CD14-positive monocyte (primary cell): ENCODE measurements around the gene TMEM184B. TPM values are rescaled to one million over a fixed set of nuclear protein-coding genes. Genes with fewer than 3 reads are reported as not detected.
A peak's percentile ranks its signal among the peaks of the same experiment; 100 is the strongest.

Experiments
- DNase-seq, 3 donors: peaks; one replicate each; pipeline ENCODE4 v3.0.0-alpha.2; 2011 to 2022
- H2AFZ ChIP-seq: 2 replicates; pipeline ENCODE4 v1.6.0; 2012; ENCODE audit warnings: mild to moderate bottlenecking, low read depth, low read length, inconsistent platforms; ENCODE audit not compliant: insufficient read depth, poor library complexity, severe bottlenecking
- H3K27ac ChIP-seq, 2 donors: 1 replicate in 1 of 2; 2 replicates in 1 of 2; pipeline ENCODE4 v1.5.1; 2012 to 2013; ENCODE audit warnings: low read length in 2 of 2, control low read depth in 1 of 2, inconsistent platforms in 1 of 2, low read depth in 1 of 2, mild to moderate bottlenecking in 1 of 2
- H3K27me3 ChIP-seq, 2 donors: one replicate each; pipeline versions ENCODE4 v1.6.0 to v1.6.1; 2011 to 2013; ENCODE audit warnings: low read length in 2 of 2; ENCODE audit not compliant: control insufficient read depth in 2 of 2, insufficient read depth in 2 of 2
- H3K36me3 ChIP-seq, 2 donors: replicated peaks in 1 of 2; 1 replicate in 1 of 2; 2 replicates in 1 of 2; pipeline versions ENCODE4 v1.5.1 to v1.6.1; 2012 to 2013; ENCODE audit warnings: low read length in 2 of 2, control low read depth in 1 of 2, inconsistent platforms in 1 of 2, mild to moderate bottlenecking in 1 of 2; ENCODE audit not compliant: insufficient read depth in 2 of 2, control insufficient read depth in 1 of 2
- H3K4me1 ChIP-seq, 2 donors: 1 replicate in 1 of 2; 2 replicates in 1 of 2; pipeline versions ENCODE4 v1.5.1 to v1.6.1; 2012 to 2013; ENCODE audit warnings: low read length in 2 of 2, control low read depth in 1 of 2, inconsistent platforms in 1 of 2, mild to moderate bottlenecking in 1 of 2, moderate library complexity in 1 of 2; ENCODE audit not compliant: insufficient read depth in 2 of 2, control insufficient read depth in 1 of 2
- H3K4me2 ChIP-seq: replicated peaks from 2 replicates; pipeline ENCODE3; 2012; ENCODE audit warnings: low read length, moderate library complexity, mild to moderate bottlenecking; ENCODE audit not compliant: poor library complexity, severe bottlenecking; ENCODE audit errors: extremely low read depth
- H3K4me3 ChIP-seq, 3 experiments: fragments of 200-600 bp in 1 of 3; sonication (generic) in 1 of 3; replicated peaks in 1 of 3; 1 replicate in 2 of 3; 2 replicates in 1 of 3; pipeline ENCODE4 v1.5.1; 2011 to 2013; ENCODE audit warnings: low read length in 3 of 3, mild to moderate bottlenecking in 3 of 3, control low read depth in 2 of 3, low read depth in 2 of 3, inconsistent platforms in 1 of 3, moderate library complexity in 1 of 3
- H3K79me2 ChIP-seq: 2 replicates; pipeline ENCODE4 v1.6.0; 2012; ENCODE audit warnings: mild to moderate bottlenecking, control low read depth, inconsistent platforms, low read length, moderate library complexity; ENCODE audit not compliant: insufficient read depth
- H3K9ac ChIP-seq: 2 replicates; pipeline ENCODE4 v1.6.0; 2017; ENCODE audit warnings: low read length, mild to moderate bottlenecking; ENCODE audit not compliant: insufficient read depth, poor library complexity, severe bottlenecking
- H3K9me3 ChIP-seq, 2 donors: replicated peaks in 1 of 2; 1 replicate in 1 of 2; 2 replicates in 1 of 2; pipeline versions ENCODE4 v1.5.1 to v1.6.1; 2012 to 2013; ENCODE audit warnings: low read length in 2 of 2, control low read depth in 1 of 2; ENCODE audit not compliant: control insufficient read depth in 1 of 2, insufficient read depth in 1 of 2
- H4K20me1 ChIP-seq: 2 replicates; pipeline ENCODE4 v1.6.0; 2012; ENCODE audit warnings: mild to moderate bottlenecking, low read length, control low read depth, moderate library complexity; ENCODE audit not compliant: insufficient read depth
- H3K27ac Mint-ChIP-seq, 7 donors: one replicate each; pipeline ENCODE4 v1.8.0; 2020; ENCODE audit warnings: mild to moderate bottlenecking in 7 of 7, mixed read lengths in 7 of 7, moderate library complexity in 6 of 7, inconsistent platforms in 2 of 7
- H3K27me3 Mint-ChIP-seq, 3 donors: one replicate each; pipeline ENCODE4 v1.8.0; 2021 to 2022; ENCODE audit warnings: low read depth in 3 of 3, mild to moderate bottlenecking in 3 of 3, mixed read lengths in 3 of 3, moderate library complexity in 3 of 3, inconsistent platforms in 1 of 3
- H3K36me3 Mint-ChIP-seq, 2 donors: one replicate each; pipeline ENCODE4 v1.8.0; 2020; ENCODE audit warnings: mixed read lengths in 2 of 2, inconsistent platforms in 1 of 2, mild to moderate bottlenecking in 1 of 2
- H3K4me1 Mint-ChIP-seq: one replicate; pipeline ENCODE4 v1.8.0; 2020; ENCODE audit warnings: mild to moderate bottlenecking, mixed read lengths
- H3K4me3 Mint-ChIP-seq, 2 donors: one replicate each; pipeline ENCODE4 v1.8.0; 2020; ENCODE audit warnings: mild to moderate bottlenecking in 2 of 2, mixed read lengths in 2 of 2, moderate library complexity in 1 of 2
- H3K9me3 Mint-ChIP-seq, 7 donors: one replicate each; pipeline ENCODE4 v1.8.0; 2020 to 2022; ENCODE audit warnings: mixed read lengths in 7 of 7, mild to moderate bottlenecking in 6 of 7, moderate library complexity in 6 of 7, inconsistent platforms in 2 of 7
- whole genome bisulfite sequencing: methylation state at CpG from one replicate; pipeline ENCODE4 v1.1.5; 2013; ENCODE audit warnings: missing lambda C conversion rate; ENCODE audit not compliant: insufficient coverage; 5-methylcytosine and 5-hydroxymethylcytosine counted together
- intact Hi-C, 2 donors: fragments of 100-400 bp; cut with micrococcal nuclease; formaldehyde crosslinking; loops; one replicate each; pipeline versions ENCODE4 v1.15.0 to v1.15.1; 2023
- polyA plus RNA-seq, 3 donors: library from polyadenylated mRNA; depleted of rRNA in 1 of 3; unstranded in 2 of 3; stranded (reverse) in 1 of 3; fragments of 300-500 nt in 2 of 3; fragments of >200 nt in 1 of 3; fragmentation: Illumina TruSeq in 2 of 3; gene quantifications; 1 replicate in 2 of 3; 2 replicates in 1 of 3; pipeline ENCODE4 v1.2.3, GENCODE V29; 2012 to 2021
- TF ChIP-seq, protein P1 (sequence below): fragments of 200-600 bp; IDR thresholded peaks from one replicate; pipeline ENCODE4 v1.8.0; 2022; ENCODE audit warnings: antibody characterized with exemption, mild to moderate bottlenecking

TMEM184B gene
- polyA plus RNA-seq, 3 donors, result 7.4 to 17.7 (median 10.6) TPM

DNA sequence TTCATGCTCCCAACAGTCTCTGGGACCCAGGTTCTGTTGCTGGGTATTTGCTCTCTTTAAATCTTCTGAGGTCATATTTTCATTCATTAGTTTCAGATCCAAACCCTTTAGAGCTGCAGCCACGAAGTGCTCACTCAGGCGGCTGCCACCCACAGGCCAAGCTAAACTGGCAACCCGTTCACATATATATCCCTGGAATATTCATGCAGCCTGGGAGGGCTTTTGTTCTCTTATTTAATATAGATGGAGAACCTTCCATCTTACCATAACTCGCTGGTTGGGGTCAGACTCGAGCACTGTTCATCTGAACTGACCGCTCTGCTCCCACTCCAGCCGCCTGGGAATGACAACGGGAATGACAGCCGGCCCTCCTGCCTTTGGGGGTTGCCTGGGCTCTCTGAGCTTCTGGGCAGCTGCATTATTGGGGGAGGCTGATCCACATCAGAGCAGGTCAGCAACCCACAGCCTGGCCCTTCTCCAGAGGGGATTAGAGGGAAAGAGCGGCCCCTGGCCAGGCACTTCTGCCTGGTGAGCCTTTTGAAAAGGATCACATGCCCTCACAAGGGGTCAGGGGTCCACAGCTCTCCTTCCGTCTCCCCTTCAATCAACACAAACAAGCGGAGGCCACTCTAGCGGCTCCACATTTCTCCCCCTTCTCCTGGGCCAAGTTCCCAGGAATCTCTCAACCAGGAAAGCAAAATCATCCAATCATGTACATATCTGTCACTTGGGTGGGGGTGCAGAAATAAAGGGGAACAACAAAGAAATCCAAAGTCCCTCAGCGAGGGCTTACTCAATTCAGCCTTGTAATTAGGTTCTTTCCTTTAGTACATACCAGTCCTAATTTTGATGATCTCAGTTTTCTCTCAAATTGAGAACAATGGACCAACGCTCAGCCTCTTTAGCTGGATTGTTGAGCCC is 11.8 kb downstream of the TMEM184B start:
- peaks cover 38 to 50% of the 10 kb centered on the region in 2 donors for H3K4me1 ChIP-seq
- peaks cover 50% of the 10 kb centered on the region for H4K20me1 ChIP-seq
- peaks cover 58% of the 10 kb centered on the region for H3K4me1 Mint-ChIP-seq
- H3K9ac ChIP-seq, result no peak overlapping the region
- H3K27ac ChIP-seq, result peak overlapping the region; percentile 34 to 35
- intact Hi-C loops, result no loop called here
- H3K9me3 Mint-ChIP-seq, result peaks cover 0 to 2% (median 0%) of the 10 kb centered on the region in 7 donors
- peak overlapping the region; percentile 74 to 92 (median 89) for H3K27ac Mint-ChIP-seq
- H3K36me3 Mint-ChIP-seq, result peaks cover 8 to 22% of the 10 kb centered on the region in 2 donors
- peak overlapping the region in 1 of 2 donors; percentile 73 for H3K4me3 Mint-ChIP-seq
- TF ChIP-seq, protein P1, sequence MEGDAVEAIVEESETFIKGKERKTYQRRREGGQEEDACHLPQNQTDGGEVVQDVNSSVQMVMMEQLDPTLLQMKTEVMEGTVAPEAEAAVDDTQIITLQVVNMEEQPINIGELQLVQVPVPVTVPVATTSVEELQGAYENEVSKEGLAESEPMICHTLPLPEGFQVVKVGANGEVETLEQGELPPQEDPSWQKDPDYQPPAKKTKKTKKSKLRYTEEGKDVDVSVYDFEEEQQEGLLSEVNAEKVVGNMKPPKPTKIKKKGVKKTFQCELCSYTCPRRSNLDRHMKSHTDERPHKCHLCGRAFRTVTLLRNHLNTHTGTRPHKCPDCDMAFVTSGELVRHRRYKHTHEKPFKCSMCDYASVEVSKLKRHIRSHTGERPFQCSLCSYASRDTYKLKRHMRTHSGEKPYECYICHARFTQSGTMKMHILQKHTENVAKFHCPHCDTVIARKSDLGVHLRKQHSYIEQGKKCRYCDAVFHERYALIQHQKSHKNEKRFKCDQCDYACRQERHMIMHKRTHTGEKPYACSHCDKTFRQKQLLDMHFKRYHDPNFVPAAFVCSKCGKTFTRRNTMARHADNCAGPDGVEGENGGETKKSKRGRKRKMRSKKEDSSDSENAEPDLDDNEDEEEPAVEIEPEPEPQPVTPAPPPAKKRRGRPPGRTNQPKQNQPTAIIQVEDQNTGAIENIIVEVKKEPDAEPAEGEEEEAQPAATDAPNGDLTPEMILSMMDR, result no peak
- no peak overlapping the region for H2AFZ ChIP-seq
- WGBS, result 83% methylated on average over 9 of the region's 15 CpGs
- peaks cover 22% of the 10 kb centered on the region for H3K79me2 ChIP-seq
- no peaks in the 10 kb centered on the region for H3K9me3 ChIP-seq
- H3K4me3 ChIP-seq, result no peak overlapping the region
- DNase-seq, result no peak
- no peaks in the 10 kb centered on the region for H3K27me3 ChIP-seq
- peaks cover 0 to 5% (median 0%) of the 10 kb centered on the region in 3 donors for H3K27me3 Mint-ChIP-seq
- H3K4me2 ChIP-seq, result no peak overlapping the region
- no peaks in the 10 kb centered on the region for H3K36me3 ChIP-seq

GRCh38 chr22:38259370-38259769 is 13.4 kb downstream of the TMEM184B start:
- no peak overlapping the region for H3K9ac ChIP-seq
- H3K27me3 ChIP-seq, result no peaks in the 10 kb centered on the region
- H2AFZ ChIP-seq, result no peak overlapping the region
- TF ChIP-seq, protein P1, result no peak
- H3K27ac ChIP-seq, result no peak overlapping the region
- no peaks in the 10 kb centered on the region for H3K9me3 ChIP-seq
- DNase-seq, result no peak
- peaks cover 34 to 45% of the 10 kb centered on the region in 2 donors for H3K4me1 ChIP-seq
- intact Hi-C loops, result no loop called here
- peaks cover 11% of the 10 kb centered on the region for H3K79me2 ChIP-seq
- WGBS, result 0% methylated on average over 3 of the region's 8 CpGs
- Mint-ChIP-seq H3K4me3 (peak overlapping the region in 1 of 2 donors; percentile 70), H3K27ac (peak overlapping the region in 5 of 7 donors; percentile 18 to 90 (median 56)), H3K27me3 (peaks cover 0 to 5% (median 0%) of the 10 kb centered on the region in 3 donors), H3K36me3 (peaks cover 8 to 15% of the 10 kb centered on the region in 2 donors), H3K9me3 (peaks cover 0 to 2% (median 0%) of the 10 kb centered on the region in 7 donors), H3K4me1 (peaks cover 55% of the 10 kb centered on the region)
- no peaks in the 10 kb centered on the region for H3K36me3 ChIP-seq
- H3K4me3 ChIP-seq, result no peak overlapping the region
- H3K4me2 ChIP-seq, result no peak overlapping the region
- peaks cover 51% of the 10 kb centered on the region for H4K20me1 ChIP-seq
